Endodermal cell (in vitro differentiated cells): Measurements from ENCODE around the gene DZIP3. TPM values are rescaled to one million over a fixed set of nuclear protein-coding genes. Genes with fewer than 3 reads are reported as not detected.

ENCODE experiments used
- DNase-seq: peaks from one replicate; pipeline ENCODE4 v3.0.0-alpha.2; 2017
- H3K27ac ChIP-seq: 2 replicates; pipeline ENCODE4 v1.5.1; 2013; ENCODE audit warnings: mild to moderate bottlenecking, low read depth, low read length, moderate library complexity
- H3K27me3 ChIP-seq: 2 replicates; pipeline ENCODE4 v1.6.1; 2013; ENCODE audit warnings: mild to moderate bottlenecking, low read length, moderate library complexity; ENCODE audit not compliant: insufficient read depth, control insufficient read depth, poor library complexity, severe bottlenecking
- H3K36me3 ChIP-seq: 2 replicates; pipeline ENCODE4 v1.7.0; 2013; ENCODE audit warnings: mild to moderate bottlenecking, low read length, moderate library complexity; ENCODE audit not compliant: control insufficient read depth, insufficient read depth
- H3K4me1 ChIP-seq: one replicate; pipeline ENCODE4 v1.7.0; 2013; ENCODE audit warnings: low read length; ENCODE audit not compliant: control insufficient read depth, insufficient read depth
- H3K4me3 ChIP-seq: 2 replicates; pipeline ENCODE4 v1.5.1; 2013; ENCODE audit warnings: mild to moderate bottlenecking, low read length, moderate library complexity
- H3K9ac ChIP-seq: 2 replicates; pipeline ENCODE4 v1.6.1; 2013; ENCODE audit warnings: mild to moderate bottlenecking, low read length, moderate library complexity; ENCODE audit not compliant: poor library complexity, severe bottlenecking; ENCODE audit errors: extremely low read depth
- H3K9me3 ChIP-seq: 2 replicates; pipeline ENCODE4 v1.6.1; 2013; ENCODE audit warnings: mild to moderate bottlenecking, low read length, moderate library complexity; ENCODE audit not compliant: control insufficient read depth
- H3K27ac Mint-ChIP-seq: 2 replicates; pipeline ENCODE4 v1.8.0; 2020; ENCODE audit warnings: mixed read lengths
- H3K27me3 Mint-ChIP-seq: 2 replicates; pipeline ENCODE4 v1.8.0; 2021; ENCODE audit warnings: mild to moderate bottlenecking, mixed read lengths; ENCODE audit not compliant: insufficient read depth
- H3K36me3 Mint-ChIP-seq: 2 replicates; pipeline ENCODE4 v1.8.0; 2020; ENCODE audit warnings: low read depth, mixed read lengths
- H3K4me1 Mint-ChIP-seq: 2 replicates; pipeline ENCODE4 v1.8.0; 2020; ENCODE audit warnings: mixed read lengths
- H3K4me3 Mint-ChIP-seq: 2 replicates; pipeline ENCODE4 v1.8.0; 2020; ENCODE audit warnings: mild to moderate bottlenecking, moderate library complexity, mixed read lengths
- H3K9me3 Mint-ChIP-seq: 2 replicates; pipeline ENCODE4 v1.8.0; 2020; ENCODE audit warnings: mild to moderate bottlenecking, mixed read lengths
- CTCF ChIP-seq: fragments of 200-600 bp; sonication (generic); conservative IDR thresholded peaks from 2 replicates; pipeline ENCODE4 v1.5.0; 2021; ENCODE audit warnings: antibody characterized with exemption, mild to moderate bottlenecking
- WGBS, 2 experiments: methylation state at CpG; one replicate each; pipeline versions ENCODE4 v1.1.5 to v1.1.7; 2013; ENCODE audit warnings: missing lambda C conversion rate in 2 of 2, mixed read lengths in 1 of 2; ENCODE audit not compliant: insufficient coverage in 1 of 2, insufficient read length in 1 of 2; 5-methylcytosine and 5-hydroxymethylcytosine counted together
- total RNA-seq, 2 donors: library from RNA; stranded (reverse); fragmentation: NEBNext Ultra II Directional in 1 of 2; extraction: Animal tissue kit (Norgen Biotek cat#: 25700) in 1 of 2; gene quantifications; 2 replicates in 1 of 2; 3 replicates in 1 of 2; pipeline ENCODE4 v1.2.1, GENCODE V29; 2021

The DZIP3 gene
- total RNA-seq, 2 donors from 2014 or later, result 24.2 to 40.8 TPM

DNA sequence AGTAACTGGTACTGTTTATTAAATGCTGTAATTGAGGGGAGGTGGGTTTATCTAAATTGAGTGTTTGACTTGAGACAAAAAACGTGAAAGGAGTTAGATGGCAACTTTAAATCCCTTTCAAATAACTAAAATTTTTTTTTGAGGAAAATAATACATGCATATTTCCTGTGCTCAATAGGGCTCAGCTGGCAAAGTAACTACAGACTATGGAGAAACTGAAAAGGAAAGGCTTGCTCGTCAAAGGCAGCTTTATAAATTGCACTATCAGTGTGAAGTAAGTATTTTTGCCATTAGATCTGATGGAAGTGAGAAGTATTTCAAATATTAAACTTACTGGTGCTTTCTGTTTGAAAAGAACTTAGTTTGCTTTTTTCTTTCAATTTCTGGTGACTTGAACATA is 72.2 kb downstream of the DZIP3 start:
- H3K9me3 Mint-ChIP-seq, result peaks cover 10% of the 10 kb centered on the region
- peaks cover 6% of the 10 kb centered on the region for H3K36me3 Mint-ChIP-seq
- no peak overlapping the region for H3K9ac ChIP-seq
- no peaks in the 10 kb centered on the region for H3K4me1 Mint-ChIP-seq
- no peak for DNase-seq
- H3K27ac ChIP-seq, result no peak overlapping the region
- TF ChIP-seq CTCF, result no peak
- no peak overlapping the region for H3K27ac Mint-ChIP-seq
- no peaks in the 10 kb centered on the region for H3K9me3 ChIP-seq
- H3K4me3 Mint-ChIP-seq, result no peak overlapping the region
- 98 to 100% methylated on average over 1 of the region's 2 CpGs for WGBS, 2 experiments
- H3K27me3 ChIP-seq, result no peaks in the 10 kb centered on the region
- no peaks in the 10 kb centered on the region for H3K27me3 Mint-ChIP-seq
- H3K36me3 ChIP-seq, result peaks cover 4% of the 10 kb centered on the region
- H3K4me3 ChIP-seq, result no peak overlapping the region
- H3K4me1 ChIP-seq, result no peaks in the 10 kb centered on the region

DNA sequence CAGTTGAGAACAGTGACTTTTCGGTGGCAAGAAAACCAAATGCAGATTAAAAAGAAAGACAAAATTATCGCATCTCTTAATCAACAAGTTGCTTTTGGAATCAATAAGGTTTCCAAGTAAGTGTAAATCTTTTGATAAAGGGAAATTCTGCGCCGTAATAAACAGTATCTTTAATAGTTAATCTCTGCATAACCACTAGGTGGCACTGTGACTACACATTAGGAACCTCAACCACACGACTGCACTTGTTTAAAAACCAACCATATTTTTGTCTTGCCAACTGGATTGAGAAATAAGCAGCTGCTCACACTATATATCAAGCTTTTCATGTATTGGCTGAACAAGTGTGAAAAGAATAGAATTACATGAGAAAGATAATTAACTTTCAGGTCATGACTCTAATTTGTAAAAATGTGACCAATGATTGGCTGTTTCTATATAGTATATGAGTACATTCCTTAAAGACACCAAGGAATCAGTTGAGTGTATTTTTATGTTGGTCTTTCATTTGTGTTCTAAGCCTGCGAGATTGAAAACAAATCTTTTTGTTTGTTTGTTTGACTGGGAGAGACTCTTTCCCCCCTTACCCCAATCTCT is 72.7 kb downstream of the DZIP3 start:
- Mint-ChIP-seq H3K36me3 (peaks cover 3% of the 10 kb centered on the region), H3K27ac (no peak overlapping the region), H3K9me3 (peaks cover 7% of the 10 kb centered on the region), H3K4me1 (no peaks in the 10 kb centered on the region), H3K4me3 (no peak overlapping the region), H3K27me3 (no peaks in the 10 kb centered on the region)
- H3K9me3 ChIP-seq, result no peaks in the 10 kb centered on the region
- TF ChIP-seq CTCF, result peak; percentile 90
- 47% methylated on average over 6 of the region's 6 CpGs; no CpG with 5 or more reads in 1 of the 2 experiments for WGBS, 2 experiments
- H3K36me3 ChIP-seq, result peaks cover 4% of the 10 kb centered on the region
- H3K4me1 ChIP-seq, result no peaks in the 10 kb centered on the region
- no peak overlapping the region for H3K4me3 ChIP-seq
- H3K27ac ChIP-seq, result no peak overlapping the region
- peak; percentile 46 for DNase-seq
- H3K9ac ChIP-seq, result no peak overlapping the region
- no peaks in the 10 kb centered on the region for H3K27me3 ChIP-seq

- TF ChIP-seq CTCF, result no peak
- H3K9ac ChIP-seq, result no peak overlapping the region
- no peaks in the 10 kb centered on the region for H3K9me3 ChIP-seq
- H3K27ac ChIP-seq, result no peak overlapping the region
- Mint-ChIP-seq H3K4me3 (no peak overlapping the region), H3K36me3 (peaks cover 3% of the 10 kb centered on the region), H3K27me3 (no peaks in the 10 kb centered on the region), H3K27ac (no peak overlapping the region), H3K4me1 (no peaks in the 10 kb centered on the region), H3K9me3 (peaks cover under 1% of the 10 kb centered on the region)
- 100% methylated on average over 1 of the region's 1 CpG; no CpG with 5 or more reads in 1 of the 2 experiments for WGBS, 2 experiments
- no peak overlapping the region for H3K4me3 ChIP-seq
- peaks cover 4% of the 10 kb centered on the region for H3K36me3 ChIP-seq
- H3K4me1 ChIP-seq, result no peaks in the 10 kb centered on the region
- no peak for DNase-seq
- no peaks in the 10 kb centered on the region for H3K27me3 ChIP-seq
Measured at GRCh38 chr3:108664266-108664665, 74.7 kb downstream of the DZIP3 start.
